HFF-Myc (cell line): Measurements from ENCODE around the gene MAP3K20.

Experiments used
- DNase-seq: peaks from one replicate; pipeline ENCODE4 v3.0.0-alpha.2; 2011; ENCODE audit warnings: low read depth; ENCODE audit errors: extremely low read depth
- H3K4me3 ChIP-seq: replicated peaks from 2 replicates; pipeline ENCODE4 v1.5.1; 2011; ENCODE audit warnings: low read depth, mild to moderate bottlenecking, control low read depth, low read length
- TF ChIP-seq, protein P1 (sequence below): IDR thresholded peaks from 2 replicates; pipeline ENCODE4 v1.5.1; 2012; ENCODE audit warnings: mild to moderate bottlenecking, low read depth, low read length, control low read depth; ENCODE audit errors: missing control alignments

MAP3K20 gene

DNA sequence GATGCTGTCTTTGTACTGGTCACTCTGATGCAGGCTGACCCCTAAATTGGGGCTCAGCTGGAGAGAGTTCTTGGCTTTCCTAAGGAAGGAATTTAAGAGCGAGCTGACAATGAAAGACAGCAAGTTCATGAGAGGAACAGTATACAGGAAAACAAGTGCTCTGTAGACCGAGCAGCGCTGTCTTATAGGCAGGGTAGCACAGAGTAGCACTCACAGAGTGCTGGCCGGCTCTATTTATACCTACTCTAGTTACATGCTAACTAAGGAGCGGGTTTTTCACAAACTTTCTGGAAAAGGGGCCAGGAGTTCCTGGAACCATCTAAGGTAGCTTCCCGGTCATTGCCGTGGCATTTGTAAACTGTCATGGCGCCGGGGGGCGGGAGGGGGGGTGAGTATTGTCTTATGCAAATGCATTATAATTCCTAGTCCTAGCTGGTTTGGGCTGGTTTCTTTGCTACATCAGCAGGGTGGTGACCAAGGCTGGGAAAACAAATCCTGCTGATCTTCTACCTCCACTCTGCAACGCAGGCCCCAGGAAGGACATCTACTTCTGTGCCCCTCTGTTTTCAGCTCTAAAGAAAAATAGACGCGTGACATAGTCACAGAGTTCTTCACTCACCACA lies 31.6 kb upstream of the MAP3K20 start:
- H3K4me3 ChIP-seq, result no peak overlapping the region
- DNase-seq, result no peak
- TF ChIP-seq, protein P1, sequence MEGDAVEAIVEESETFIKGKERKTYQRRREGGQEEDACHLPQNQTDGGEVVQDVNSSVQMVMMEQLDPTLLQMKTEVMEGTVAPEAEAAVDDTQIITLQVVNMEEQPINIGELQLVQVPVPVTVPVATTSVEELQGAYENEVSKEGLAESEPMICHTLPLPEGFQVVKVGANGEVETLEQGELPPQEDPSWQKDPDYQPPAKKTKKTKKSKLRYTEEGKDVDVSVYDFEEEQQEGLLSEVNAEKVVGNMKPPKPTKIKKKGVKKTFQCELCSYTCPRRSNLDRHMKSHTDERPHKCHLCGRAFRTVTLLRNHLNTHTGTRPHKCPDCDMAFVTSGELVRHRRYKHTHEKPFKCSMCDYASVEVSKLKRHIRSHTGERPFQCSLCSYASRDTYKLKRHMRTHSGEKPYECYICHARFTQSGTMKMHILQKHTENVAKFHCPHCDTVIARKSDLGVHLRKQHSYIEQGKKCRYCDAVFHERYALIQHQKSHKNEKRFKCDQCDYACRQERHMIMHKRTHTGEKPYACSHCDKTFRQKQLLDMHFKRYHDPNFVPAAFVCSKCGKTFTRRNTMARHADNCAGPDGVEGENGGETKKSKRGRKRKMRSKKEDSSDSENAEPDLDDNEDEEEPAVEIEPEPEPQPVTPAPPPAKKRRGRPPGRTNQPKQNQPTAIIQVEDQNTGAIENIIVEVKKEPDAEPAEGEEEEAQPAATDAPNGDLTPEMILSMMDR, result no peak

DNA sequence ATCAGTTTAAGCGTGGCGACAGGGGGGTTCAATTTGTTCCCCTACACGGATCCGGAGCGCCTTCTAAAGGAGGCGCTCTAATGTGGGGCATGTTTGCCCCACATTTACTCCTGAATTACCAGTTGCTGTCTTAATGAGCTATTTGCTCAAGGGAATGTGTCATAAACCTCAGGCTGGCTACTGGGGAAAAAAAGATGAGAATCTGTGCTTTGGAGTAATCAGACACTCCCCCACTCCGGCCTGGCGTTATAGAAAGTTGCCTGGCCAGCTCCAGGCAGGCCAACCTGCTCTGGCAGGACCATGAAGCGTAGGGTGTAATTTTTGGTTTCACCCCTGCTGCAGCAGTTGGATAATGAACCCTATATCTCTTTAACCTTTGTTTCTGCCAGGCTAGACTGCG lies 31.0 kb upstream of the MAP3K20 start:
- DNase-seq, result no peak
- H3K4me3 ChIP-seq, result no peak overlapping the region
- TF ChIP-seq, protein P1, result no peak

DNA sequence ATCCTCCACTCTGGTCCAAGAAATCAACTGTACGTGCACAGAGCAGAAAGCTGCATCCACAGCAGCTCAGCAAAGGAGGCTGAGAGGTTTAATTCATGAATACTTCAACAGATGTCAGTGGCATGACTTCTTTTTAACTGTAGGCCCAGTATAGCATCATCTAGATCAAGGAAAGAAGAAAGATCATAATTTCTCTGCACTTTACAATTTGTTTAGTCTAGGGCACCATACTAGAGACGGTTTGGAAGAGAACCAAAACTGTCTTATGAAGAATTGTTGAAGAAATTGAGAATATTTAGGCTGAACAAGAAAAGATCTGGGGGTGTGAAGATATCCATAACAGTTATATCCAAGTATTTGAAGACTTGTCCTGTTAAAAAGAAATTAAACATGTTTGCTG lies 30.5 kb upstream of the MAP3K20 start:
- H3K4me3 ChIP-seq, result no peak overlapping the region
- TF ChIP-seq, protein P1, result no peak
- DNase-seq, result no peak

DNA sequence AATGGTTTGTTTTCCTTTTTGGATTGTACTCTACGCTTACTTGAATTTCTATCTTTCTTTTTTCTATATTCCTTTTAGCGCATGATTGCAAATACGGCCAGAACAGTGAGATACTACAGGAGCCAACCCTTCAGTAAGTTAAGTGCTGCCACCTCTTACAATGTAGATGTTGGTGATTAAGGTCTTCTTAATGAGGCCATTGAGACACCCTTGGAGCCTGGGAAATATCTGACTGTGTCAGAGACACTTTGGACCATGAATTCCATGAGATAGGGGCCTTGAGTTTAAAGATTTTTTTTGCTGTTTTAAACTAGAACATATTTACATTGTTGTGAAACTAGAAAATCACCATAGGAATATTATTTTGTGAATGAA lies 27.1 kb upstream of the MAP3K20 start:
- TF ChIP-seq, protein P1, result no peak
- H3K4me3 ChIP-seq, result no peak overlapping the region
- DNase-seq, result no peak

DNA sequence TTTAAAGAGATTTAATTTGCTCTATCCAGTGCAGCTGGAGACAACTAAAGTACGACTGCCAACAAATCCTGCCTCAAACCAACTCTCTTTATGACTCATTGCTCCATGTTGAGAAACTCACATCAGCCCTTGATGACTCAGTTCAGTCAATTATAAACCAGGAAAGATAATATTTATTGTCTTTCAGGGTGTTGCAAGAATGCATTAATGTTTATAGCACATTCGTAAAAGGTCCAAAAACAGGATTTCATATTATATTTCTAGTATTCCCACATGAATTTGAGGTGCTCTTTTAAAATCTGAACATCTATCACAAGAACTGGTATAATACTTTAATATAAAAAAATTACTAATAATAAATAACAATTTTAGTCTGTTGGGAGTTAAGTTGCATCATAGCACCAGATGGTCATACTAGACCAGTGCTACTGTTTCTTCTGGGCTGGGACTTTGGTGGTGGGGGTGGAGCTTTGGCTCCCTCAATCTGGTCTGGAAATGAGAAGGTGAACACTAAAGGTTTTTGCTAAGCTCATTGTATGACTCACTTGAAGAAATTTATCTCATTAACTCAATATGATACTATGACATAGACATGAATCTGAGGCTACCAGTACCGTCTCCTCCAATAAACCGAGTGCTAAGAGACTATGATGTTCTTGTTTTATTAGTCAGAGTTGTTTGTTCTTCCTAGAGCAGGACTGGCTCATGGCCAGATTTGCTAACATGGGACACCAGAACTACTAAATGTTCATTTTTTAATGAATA lies 26.6 kb upstream of the MAP3K20 start:
- DNase-seq, result peak; percentile 91
- TF ChIP-seq, protein P1, result no peak
- H3K4me3 ChIP-seq, result no peak overlapping the region

DNA sequence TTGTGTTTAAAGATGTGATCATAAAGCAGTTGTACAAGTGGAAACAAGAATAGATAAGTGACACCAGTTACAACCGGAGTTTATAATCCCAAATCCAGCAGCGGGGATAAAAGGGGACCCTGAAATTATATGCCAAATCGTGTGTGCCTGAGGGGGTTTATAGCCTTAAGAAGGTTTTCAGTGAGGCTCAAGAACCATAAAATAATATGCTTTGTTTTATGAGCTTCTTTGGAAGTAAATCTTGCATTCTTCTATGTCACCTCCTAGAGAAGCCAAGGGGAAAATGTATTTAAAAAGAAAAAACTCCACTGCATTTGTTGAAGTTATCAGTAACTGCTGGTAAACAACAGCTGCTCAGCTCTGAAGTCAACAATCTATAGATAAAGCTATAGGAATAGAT lies 25.8 kb upstream of the MAP3K20 start:
- no peak for DNase-seq
- H3K4me3 ChIP-seq, result no peak overlapping the region
- TF ChIP-seq, protein P1, result no peak

DNA sequence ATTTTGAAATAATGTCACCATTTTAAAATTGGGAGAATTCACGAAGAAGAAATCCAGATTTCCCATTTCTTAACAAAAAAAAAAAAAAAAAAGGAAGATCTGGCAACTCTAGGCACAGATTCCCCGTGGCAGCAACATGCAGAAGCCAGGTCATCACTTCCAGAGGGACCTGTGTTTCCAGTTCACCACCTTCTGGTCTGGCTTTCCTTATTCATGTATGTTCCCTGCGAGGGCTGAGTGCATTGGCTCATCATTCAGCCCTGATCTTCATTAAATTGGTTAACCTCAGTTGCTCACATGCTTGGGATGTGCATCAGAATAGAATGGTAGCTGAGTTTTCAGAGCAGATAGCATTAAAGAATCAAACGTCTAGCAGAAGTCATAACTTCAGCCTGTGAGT lies 25.0 kb upstream of the MAP3K20 start:
- no peak overlapping the region for H3K4me3 ChIP-seq
- TF ChIP-seq, protein P1, result no peak
- no peak for DNase-seq
